OCI-LY7 (cell line): ENCODE data around the gene MEF2C. TPM values are rescaled to one million over a fixed set of nuclear protein-coding genes. Genes with fewer than 3 reads are reported as not detected.
"Not testable (repeated sequence)": the region's sequence is repeated elsewhere in the genome, so short reads cannot be mapped to it uniquely, and the experiment has no call there.

Experiments
- BruUV-seq: library from RNA; stranded (reverse); fragments of 400-500 nt; replicated peaks from 2 replicates; lab custom pipeline; 2021; lab: Mats Ljungman, UMichigan
- CTCF ChIA-PET: fragments of 300-600 bp; sonication (Branson Sonifier 250); formaldehyde crosslinking; loops from one replicate; lab custom pipeline; 2022; ENCODE audit warnings: antibody characterized with exemption; ENCODE audit not compliant: unreplicated experiment; lab: Charles Lee
- POLR2A ChIA-PET: fragments of 300-600 bp; sonication (Branson Sonifier 250); formaldehyde crosslinking; loops from one replicate; lab custom pipeline; 2022; ENCODE audit warnings: antibody characterized with exemption; lab: Charles Lee
- DNase-seq: peaks from one replicate; pipeline ENCODE4 v3.0.0-alpha.2; 2015; ENCODE audit warnings: low spot score
- H2AFZ ChIP-seq: fragments of 200-600 bp; sonication (generic), shearing (Covaris generic); 2 replicates; pipeline ENCODE4 v1.6.1; 2014; ENCODE audit warnings: mild to moderate bottlenecking, antibody characterized with exemption, low read length, moderate library complexity
- H3K27ac ChIP-seq: fragments of 200-600 bp; sonication (generic); 2 replicates; pipeline ENCODE4 v1.5.1; 2014; ENCODE audit warnings: mixed run types, low read depth, mild to moderate bottlenecking, moderate library complexity, low read length, inconsistent platforms; ENCODE audit not compliant: poor library complexity, severe bottlenecking
- H3K36me3 ChIP-seq: fragments of 200-600 bp; sonication (generic); 2 replicates; pipeline ENCODE4 v1.6.1; 2014; ENCODE audit warnings: mild to moderate bottlenecking, antibody characterized with exemption, low read length, moderate library complexity, mixed read lengths; ENCODE audit not compliant: insufficient read depth
- H3K4me1 ChIP-seq: fragments of 200-600 bp; sonication (generic); 2 replicates; pipeline ENCODE4 v1.5.1; 2014; ENCODE audit warnings: mild to moderate bottlenecking, low read length; ENCODE audit not compliant: insufficient read depth, poor library complexity, severe bottlenecking
- H3K4me2 ChIP-seq: fragments of 200-600 bp; sonication (generic); 2 replicates; pipeline ENCODE4 v1.6.1; 2014; ENCODE audit warnings: mild to moderate bottlenecking, low read length
- H3K4me3 ChIP-seq: fragments of 200-600 bp; sonication (generic); 2 replicates; pipeline ENCODE4 v1.5.1; 2014; ENCODE audit warnings: mild to moderate bottlenecking, low read depth, low read length; ENCODE audit not compliant: poor library complexity, severe bottlenecking
- H3K79me2 ChIP-seq: fragments of 200-600 bp; sonication (generic); 2 replicates; pipeline ENCODE4 v1.6.1; 2016; ENCODE audit warnings: low read depth, mild to moderate bottlenecking, low read length, moderate library complexity, mixed read lengths; ENCODE audit not compliant: insufficient read depth
- H3K9me2 ChIP-seq: fragments of 200-600 bp; sonication (generic); 2 replicates; pipeline ENCODE4 v1.6.1; 2016; ENCODE audit warnings: mild to moderate bottlenecking, low read length, mixed read lengths; ENCODE audit not compliant: insufficient read depth
- H3K9me3 ChIP-seq: fragments of 200-600 bp; sonication (generic); 2 replicates; pipeline ENCODE4 v1.6.1; 2014; ENCODE audit warnings: mild to moderate bottlenecking, mixed run types, low read length, mixed read lengths
- H4K20me1 ChIP-seq: fragments of 200-600 bp; sonication (generic); 2 replicates; pipeline ENCODE4 v1.6.1; 2014; ENCODE audit warnings: mild to moderate bottlenecking, antibody characterized with exemption, low read length, moderate library complexity, mixed read lengths; ENCODE audit not compliant: insufficient read depth
- CTCF ChIP-seq: fragments of 200-600 bp; sonication (generic); conservative IDR thresholded peaks from 2 replicates; pipeline ENCODE4 v1.5.1; 2014; ENCODE audit warnings: mild to moderate bottlenecking, antibody characterized with exemption, low read length, moderate library complexity, mixed read lengths
- EZH2phosphoT487 ChIP-seq: fragments of 200-600 bp; sonication (generic); IDR thresholded peaks from 2 replicates; pipeline ENCODE4 v1.6.1; 2018; ENCODE audit warnings: low read depth, borderline replicate concordance, mild to moderate bottlenecking, mixed run types, antibody characterized with exemption, low read length, moderate library complexity, mixed read lengths
- intact Hi-C: fragments of 100-400 bp; cut with micrococcal nuclease; formaldehyde crosslinking; loops from one replicate; pipeline ENCODE4 v1.10.0; 2022; ENCODE audit not compliant: unreplicated experiment
- total RNA-seq, 2 experiments: library from RNA; depleted of rRNA in 1 of 2; stranded (reverse); fragments of >200 nt in 1 of 2; shearing (Covaris generic) in 1 of 2; gene quantifications; 2 replicates each; pipeline ENCODE4 v1.2.3, GENCODE V29; 2014 to 2022

MEF2C gene
- total RNA-seq, 2 experiments from 2014 or later: 5.5 to 57.6 TPM

- H3K4me1 ChIP-seq, H2AFZ ChIP-seq, BruUV-seq, DNase-seq, H3K27ac ChIP-seq, H3K4me2 ChIP-seq, H3K4me3 ChIP-seq, CTCF ChIA-PET, H3K9me2 ChIP-seq, H3K79me2 ChIP-seq, POLR2A ChIA-PET, intact Hi-C loops, H3K9me3 ChIP-seq, H4K20me1 ChIP-seq, H3K36me3 ChIP-seq: not testable (repeated sequence)
Measured at GRCh38 chr5:88901077-88901476, 18.1 kb upstream of the MEF2C start.

- CTCF ChIA-PET: no interaction called here
- no TSS peak for BruUV-seq
Measured at GRCh38 chr5:88899096-88899737, 16.2 kb upstream of the MEF2C start.

GRCh38 chr5:88897748-88898147 is 14.8 kb upstream of the MEF2C start:
- H3K27ac ChIP-seq: no peak overlapping the region
- no TSS peak for BruUV-seq
- no peaks in the 10 kb centered on the region for H3K79me2 ChIP-seq
- H4K20me1 ChIP-seq: no peaks in the 10 kb centered on the region
- ChIA-PET POLR2A (interaction anchor here (0.7 to 1.0 kb wide), 2 partner anchors 11 to 173 kb away, joined by 3 to 4 read pairs; no protein-coding TSS in a partner anchor), CTCF (no interaction called here)
- no peak overlapping the region for H3K4me2 ChIP-seq
- no peak for TF ChIP-seq EZH2phosphoT487
- TF ChIP-seq CTCF: no peak
- H3K9me3 ChIP-seq: no peaks in the 10 kb centered on the region
- H2AFZ ChIP-seq: no peak overlapping the region
- no peaks in the 10 kb centered on the region for H3K36me3 ChIP-seq
- no peak overlapping the region for H3K4me3 ChIP-seq
- no peaks in the 10 kb centered on the region for H3K9me2 ChIP-seq
- H3K4me1 ChIP-seq: no peaks in the 10 kb centered on the region
- intact Hi-C loops: no loop called here
- no peak for DNase-seq

More at GRCh38 chr5:88899096-88899737, 16.2 kb upstream of the MEF2C start:
- POLR2A ChIA-PET: interaction anchor here (0.5 kb wide), 1 partner anchor 94 kb away, joined by 3 read pairs; no protein-coding TSS in a partner anchor
- Histone ChIP-seq H3K4me3 (no peak overlapping the region), H3K79me2 (no peaks in the 10 kb centered on the region), H2AFZ (no peak overlapping the region), H3K9me2 (no peaks in the 10 kb centered on the region), H3K36me3 (no peaks in the 10 kb centered on the region), H3K4me1 (no peaks in the 10 kb centered on the region), H4K20me1 (no peaks in the 10 kb centered on the region), H3K9me3 (no peaks in the 10 kb centered on the region), H3K4me2 (no peak overlapping the region), H3K27ac (no peak overlapping the region)
- no peak for TF ChIP-seq EZH2phosphoT487
- TF ChIP-seq CTCF: no peak
- intact Hi-C loops: no loop called here
- no peak for DNase-seq
